ENCODE results near the gene P3H1. TPM values are rescaled to one million over a fixed set of nuclear protein-coding genes. Genes with fewer than 3 reads are reported as not detected.

Gene P3H1
- total and polyA plus RNA-seq, 2 experiments from 2014 or later = 51.1 to 75.1 TPM

Other genes starting within 250 kb of the P3H1 start
- 66.5 and 71.2 TPM in 2 replicates for gene PPIH, start 108.6 kb downstream of the P3H1 start, total RNA-seq (2014; rRNA removed; shearing (Covaris generic))
- 122 and 132 TPM in 2 replicates for gene PPIH, start 108.6 kb downstream of the P3H1 start, polyA plus RNA-seq (2016; fragmentation: Nextera tagmentation; extraction: Ambion mirVana)
- 1,206 and 1,282 TPM in 2 replicates for gene YBX1, start 84.6 kb downstream of the P3H1 start, total RNA-seq (2014; rRNA removed; shearing (Covaris generic))
- gene YBX1, start 84.6 kb downstream of the P3H1 start, polyA plus RNA-seq (2016; fragmentation: Nextera tagmentation; extraction: Ambion mirVana) = 1,441 and 1,488 TPM in 2 replicates
- gene CLDN19, start 26.8 kb downstream of the P3H1 start, total RNA-seq (2014; rRNA removed; shearing (Covaris generic)) = 10.8 and 12.8 TPM in 2 replicates
- 2.3 and 2.6 TPM in 2 replicates for gene CLDN19, start 26.8 kb downstream of the P3H1 start, polyA plus RNA-seq (2016; fragmentation: Nextera tagmentation; extraction: Ambion mirVana)
- gene C1orf50, start 221 bp upstream of the P3H1 start, total RNA-seq (2014; rRNA removed; shearing (Covaris generic)) = 3.3 and 4.4 TPM in 2 replicates
- gene C1orf50, start 221 bp upstream of the P3H1 start, polyA plus RNA-seq (2016; fragmentation: Nextera tagmentation; extraction: Ambion mirVana) = 4.7 and 5.0 TPM in 2 replicates
- gene TMEM269, start 18.0 kb upstream of the P3H1 start, total RNA-seq (2014; rRNA removed; shearing (Covaris generic)) = 0.45 TPM in 1 of 2 replicates, not detected in the other
- 0.28 and 0.31 TPM in 2 replicates for gene TMEM269, start 18.0 kb upstream of the P3H1 start, polyA plus RNA-seq (2016; fragmentation: Nextera tagmentation; extraction: Ambion mirVana)
- gene ERMAP, start 50.1 kb upstream of the P3H1 start, total RNA-seq (2014; rRNA removed; shearing (Covaris generic)) = 1.8 and 2.2 TPM in 2 replicates
- 1.2 and 1.9 TPM in 2 replicates for gene ERMAP, start 50.1 kb upstream of the P3H1 start, polyA plus RNA-seq (2016; fragmentation: Nextera tagmentation; extraction: Ambion mirVana)
- gene SVBP, start 50.4 kb upstream of the P3H1 start, total RNA-seq (2014; rRNA removed; shearing (Covaris generic)) = 22.1 and 32.9 TPM in 2 replicates
- gene SVBP, start 50.4 kb upstream of the P3H1 start, polyA plus RNA-seq (2016; fragmentation: Nextera tagmentation; extraction: Ambion mirVana) = 77.3 and 82.1 TPM in 2 replicates
- gene ZNF691, start 79.6 kb upstream of the P3H1 start, total RNA-seq (2014; rRNA removed; shearing (Covaris generic)) = 26.4 and 27.7 TPM in 2 replicates
- 21.3 and 22.0 TPM in 2 replicates for gene ZNF691, start 79.6 kb upstream of the P3H1 start, polyA plus RNA-seq (2016; fragmentation: Nextera tagmentation; extraction: Ambion mirVana)
- 305 and 479 TPM in 2 replicates for gene SLC2A1, start 191.8 kb upstream of the P3H1 start, total RNA-seq (2014; rRNA removed; shearing (Covaris generic))
- 63.9 and 66.1 TPM in 2 replicates for gene SLC2A1, start 191.8 kb upstream of the P3H1 start, polyA plus RNA-seq (2016; fragmentation: Nextera tagmentation; extraction: Ambion mirVana)